AG08395 (cell line): ENCODE measurements around the gene ERG.

Experiments used
- DNase-seq: peaks from one replicate; pipeline ENCODE4 v3.0.0; 2012; ENCODE audit warnings: mixed read lengths, low spot score

Gene ERG

GRCh38 chr21:38496224-38496623 is 2.1 kb downstream of the ERG start:
- no peak for DNase-seq

GRCh38 chr21:38495696-38496095 is 2.6 kb downstream of the ERG start:
- no peak for DNase-seq

GRCh38 chr21:38495242-38495641 is 3.0 kb downstream of the ERG start:
- no peak for DNase-seq

GRCh38 chr21:38494703-38495102 is 3.6 kb downstream of the ERG start:
- DNase-seq: no peak

- no peak for DNase-seq
These were observed 4.0 kb downstream of the ERG start for GRCh38 chr21:38494251-38494642.

GRCh38 chr21:38493549-38494250 is 4.6 kb downstream of the ERG start:
- DNase-seq: no peak

GRCh38 chr21:38492007-38492406 is 6.3 kb downstream of the ERG start:
- no peak for DNase-seq

- no peak for DNase-seq
These were observed 6.7 kb downstream of the ERG start for GRCh38 chr21:38491536-38491935.

- no peak for DNase-seq
These were observed 7.8 kb downstream of the ERG start for GRCh38 chr21:38490411-38491020.

GRCh38 chr21:38489729-38490128 is 8.5 kb downstream of the ERG start:
- no peak for DNase-seq

- no peak for DNase-seq
These were observed 9.0 kb downstream of the ERG start for GRCh38 chr21:38489271-38489652.

GRCh38 chr21:38488640-38489270 is 9.5 kb downstream of the ERG start:
- no peak for DNase-seq

GRCh38 chr21:38487901-38488639 is 10.2 kb downstream of the ERG start:
- no peak for DNase-seq

- DNase-seq: no peak
These were observed 11.6 kb downstream of the ERG start for GRCh38 chr21:38486706-38487105.

- DNase-seq: no peak
These were observed 12.1 kb downstream of the ERG start for GRCh38 chr21:38486221-38486620.

- DNase-seq: no peak
These were observed 18.4 kb downstream of the ERG start for GRCh38 chr21:38479641-38480525.

- no peak for DNase-seq
These were observed 19.5 kb downstream of the ERG start for GRCh38 chr21:38478782-38479181.

- no peak for DNase-seq
These were observed 21.1 kb downstream of the ERG start for GRCh38 chr21:38477226-38477625.

GRCh38 chr21:38476385-38476784 is 21.9 kb downstream of the ERG start:
- DNase-seq: no peak

- DNase-seq: no peak
These were observed 22.8 kb downstream of the ERG start for GRCh38 chr21:38475519-38475918.

- no peak for DNase-seq
These were observed 23.5 kb downstream of the ERG start for GRCh38 chr21:38474796-38475195.

- no peak for DNase-seq
These were observed 24.2 kb downstream of the ERG start for GRCh38 chr21:38474124-38474523.
